NOMO-1 treated with dmso at 0.1 percent for 144 hours (cell line): ENCODE results near the gene CARMIL1.

ENCODE experiments used
- DNase-seq: peaks from one replicate; lab custom pipeline; 2025; ENCODE audit not compliant: unreplicated experiment; lab: John Stamatoyannopoulos, UW

Gene CARMIL1

DNA sequence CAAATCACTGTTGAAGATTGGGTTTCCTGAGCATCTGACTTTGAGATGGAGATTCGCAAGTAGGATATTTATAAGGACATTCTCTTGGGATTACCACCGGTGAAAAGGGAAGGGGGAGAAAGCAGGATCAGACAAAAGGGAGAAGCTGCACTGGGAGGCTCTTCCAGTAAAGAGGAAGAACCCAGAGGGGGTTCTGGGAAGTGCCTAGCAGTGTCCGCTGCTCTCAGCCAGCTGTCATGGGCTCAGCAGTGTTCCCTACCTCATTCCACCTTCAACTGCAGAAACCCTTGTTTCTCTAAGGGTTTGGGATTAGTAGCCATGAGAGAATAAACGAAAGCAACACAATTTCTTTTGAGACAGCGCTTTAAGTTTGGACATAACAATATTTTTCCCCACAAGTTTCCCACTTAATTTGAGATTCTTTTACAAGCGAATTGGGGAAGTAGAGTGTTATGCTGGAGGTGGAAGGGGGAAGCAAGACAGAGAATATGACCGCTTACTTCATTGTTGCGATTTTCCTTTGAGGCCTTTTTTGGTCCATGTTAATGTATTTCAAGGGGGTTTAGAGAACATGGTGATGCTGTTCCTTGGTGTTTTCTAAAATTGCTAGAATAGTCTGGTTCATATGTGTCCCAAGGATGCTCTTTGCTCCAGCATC lies 218.3 kb downstream of the CARMIL1 start:
- no peak for DNase-seq

DNA sequence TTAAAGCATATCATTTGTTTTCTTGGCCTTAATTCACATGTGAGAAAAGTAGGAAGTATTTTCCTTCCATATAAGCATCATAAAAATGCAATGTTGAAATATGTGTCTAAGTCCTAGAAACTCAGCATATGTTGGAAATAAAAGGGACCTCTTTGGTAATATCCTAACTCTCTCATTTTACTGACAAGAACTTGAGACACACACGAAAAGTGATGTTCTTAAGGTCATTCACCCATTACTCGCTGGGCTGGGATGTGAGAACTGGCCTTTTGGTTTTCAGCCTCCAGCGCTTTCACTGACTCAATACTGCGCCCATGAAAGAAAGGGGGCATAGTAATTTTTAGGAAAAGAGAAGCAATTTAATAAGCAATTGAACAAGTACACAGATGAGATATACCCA lies 219.3 kb downstream of the CARMIL1 start:
- no peak for DNase-seq

DNA sequence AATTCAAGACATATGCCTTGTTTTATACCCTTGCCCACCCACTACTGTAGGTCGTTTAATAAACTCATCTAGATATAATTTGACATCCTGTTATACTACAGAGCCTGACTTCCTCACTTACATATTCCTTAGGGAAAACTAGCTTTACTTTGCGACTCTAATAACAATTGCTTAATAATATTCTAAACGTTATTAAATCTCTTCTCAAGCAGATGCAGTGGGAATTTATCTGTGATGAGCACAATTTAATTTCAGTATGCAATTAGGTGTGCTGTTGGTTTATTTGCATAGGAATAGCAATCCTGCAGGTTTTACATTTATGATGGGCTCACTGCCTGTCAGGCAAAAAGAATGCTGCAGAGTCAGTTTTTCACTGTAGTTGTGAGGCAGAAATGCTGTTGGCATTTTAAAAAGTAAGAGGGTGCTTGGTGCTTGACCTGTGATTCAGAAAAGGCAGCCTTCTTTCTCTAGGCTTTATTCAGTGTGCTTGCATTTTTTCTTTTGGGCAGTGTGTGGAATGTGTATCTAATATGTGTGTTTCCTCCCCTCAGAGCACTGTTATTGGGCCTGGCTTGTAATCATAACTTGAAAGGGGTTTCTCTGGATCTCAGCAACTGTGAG lies 220.6 kb downstream of the CARMIL1 start:
- DNase-seq = no peak

DNA sequence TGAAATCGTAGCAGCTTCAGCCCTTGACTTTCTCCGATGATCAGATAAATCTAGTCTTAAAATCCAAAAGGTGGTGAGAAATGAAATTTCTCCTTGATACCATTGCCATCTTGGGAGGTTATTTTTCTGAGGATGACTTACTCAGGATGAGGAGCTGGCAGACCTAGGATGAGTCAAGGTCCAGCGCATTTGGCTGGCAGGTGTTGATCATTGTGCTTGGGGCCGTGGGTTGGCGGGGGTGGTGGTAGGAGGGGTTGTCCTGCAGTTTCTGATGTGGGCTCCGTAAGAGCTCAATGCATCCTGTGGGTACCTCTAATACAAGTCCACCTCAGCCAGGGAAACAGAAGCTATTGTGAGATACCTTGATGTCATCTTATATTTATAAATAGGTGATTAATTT lies 224.5 kb downstream of the CARMIL1 start:
- DNase-seq = no peak

- DNase-seq = no peak
Observed at GRCh38 chr6:25504661-25505060, 225.5 kb downstream of the CARMIL1 start.

DNA sequence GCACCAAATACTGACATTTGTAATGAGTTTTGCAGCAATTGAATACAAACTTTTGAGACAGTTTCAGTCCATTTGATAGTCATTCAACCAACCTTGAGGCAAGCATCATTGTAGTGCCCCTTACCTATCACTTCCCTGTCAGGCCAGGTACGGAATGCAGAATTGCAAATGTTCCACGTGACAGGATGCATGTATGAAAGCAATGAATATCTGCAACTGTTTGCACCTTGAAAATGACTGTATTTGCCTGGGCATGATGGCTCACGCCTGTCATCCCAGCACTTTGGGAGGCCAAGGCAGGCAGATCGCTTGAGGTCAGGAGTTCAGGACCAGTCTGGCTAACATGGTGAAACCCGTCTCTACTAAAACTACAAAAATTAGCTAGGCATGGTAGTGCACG lies 226.8 kb downstream of the CARMIL1 start:
- DNase-seq = no peak

GRCh38 chr6:25508051-25508450 lies 228.9 kb downstream of the CARMIL1 start:
- DNase-seq = no peak

DNA sequence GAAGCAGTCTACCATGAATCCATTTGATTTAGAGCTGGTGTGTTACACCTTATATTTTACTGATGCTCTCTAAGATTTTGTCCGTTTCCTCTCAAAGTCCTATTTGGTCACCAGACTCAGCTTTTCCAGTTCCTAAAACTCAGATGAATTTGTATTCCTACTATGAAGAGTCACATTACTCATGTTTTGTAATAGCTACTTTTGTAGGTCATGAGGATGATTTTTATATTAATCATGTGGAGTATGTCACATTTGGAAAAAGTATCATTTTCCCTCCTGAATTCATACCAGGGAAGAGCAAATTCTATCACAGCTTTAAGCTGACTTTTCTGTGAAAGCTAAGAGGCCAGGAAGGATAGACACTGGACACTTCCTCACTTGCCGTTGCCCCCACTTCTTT lies 232.2 kb downstream of the CARMIL1 start:
- DNase-seq = no peak

DNA sequence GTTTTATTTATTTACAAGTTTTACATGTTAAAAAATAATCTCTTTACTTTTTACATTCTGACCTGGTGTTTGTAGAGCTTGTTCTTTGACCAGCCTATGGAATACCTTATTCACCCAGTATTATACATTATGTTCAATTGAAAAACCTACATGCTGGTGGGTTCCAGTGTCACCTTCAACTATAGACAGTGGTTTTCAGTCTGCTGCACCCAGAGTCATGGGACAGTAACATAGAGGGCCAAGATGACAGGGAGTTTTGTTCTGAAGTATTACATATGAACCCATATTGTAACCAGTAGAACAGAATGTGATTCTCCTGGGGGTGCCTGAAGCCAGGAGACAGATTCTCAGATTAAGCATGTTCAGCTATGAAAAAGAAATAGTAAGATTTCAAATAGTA lies 233.4 kb downstream of the CARMIL1 start:
- DNase-seq = no peak

DNA sequence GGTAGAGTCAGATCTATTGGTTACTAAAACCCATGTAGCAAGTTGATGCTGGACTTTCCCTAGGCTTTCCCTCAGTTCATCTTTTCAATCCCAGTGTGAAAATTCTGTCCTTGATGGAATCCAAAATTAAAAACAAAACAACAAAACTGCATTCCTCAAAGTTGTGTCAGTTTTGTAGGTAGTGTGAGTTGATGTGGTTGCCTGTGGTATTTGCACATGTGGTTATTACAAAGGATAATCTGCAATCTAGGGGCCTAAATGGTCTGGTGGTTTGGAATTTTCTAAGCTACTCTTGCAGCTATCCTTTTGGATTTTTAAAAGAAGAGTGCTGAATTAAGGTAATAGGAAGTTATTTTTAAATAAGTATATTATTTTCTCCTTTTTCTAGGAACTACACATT lies 240.7 kb downstream of the CARMIL1 start:
- DNase-seq = no peak

DNA sequence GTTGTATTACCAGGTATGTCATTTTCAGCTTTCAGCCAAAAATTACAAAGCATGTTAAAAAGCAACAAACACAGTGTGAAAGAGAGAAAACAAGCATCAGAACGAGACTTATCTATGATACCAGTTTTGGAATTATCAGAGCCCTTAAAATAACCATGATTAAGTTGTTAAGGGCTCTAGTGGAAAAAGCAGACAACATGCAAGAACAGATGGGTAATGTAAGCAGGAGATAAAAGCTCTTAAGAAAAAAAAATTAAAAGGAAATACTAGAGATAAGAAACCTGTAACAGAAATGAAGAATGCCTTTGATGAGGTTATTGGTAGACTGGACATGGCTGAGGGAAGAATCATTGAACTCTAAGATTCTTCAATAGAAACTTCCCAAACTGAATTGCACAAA lies 245.4 kb downstream of the CARMIL1 start:
- DNase-seq = no peak

DNA sequence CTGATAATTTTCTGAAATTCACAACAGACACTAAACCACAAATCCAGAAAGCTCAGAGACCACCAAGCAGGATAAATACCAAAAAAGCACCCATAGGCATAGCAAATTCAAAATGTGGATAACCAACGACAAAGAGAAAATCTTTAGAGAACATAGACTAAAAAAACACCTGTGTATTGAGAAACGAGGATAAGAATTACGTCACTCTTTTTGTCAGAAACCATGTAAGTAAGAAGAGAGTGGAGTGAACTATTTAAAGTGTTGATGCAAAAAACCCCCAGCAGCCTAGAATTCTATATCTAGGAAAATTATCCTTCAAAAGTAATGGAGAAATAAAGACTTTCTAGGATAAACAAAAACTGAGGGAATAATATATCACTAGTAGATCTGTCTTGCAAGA lies 245.9 kb downstream of the CARMIL1 start:
- DNase-seq = no peak

DNA sequence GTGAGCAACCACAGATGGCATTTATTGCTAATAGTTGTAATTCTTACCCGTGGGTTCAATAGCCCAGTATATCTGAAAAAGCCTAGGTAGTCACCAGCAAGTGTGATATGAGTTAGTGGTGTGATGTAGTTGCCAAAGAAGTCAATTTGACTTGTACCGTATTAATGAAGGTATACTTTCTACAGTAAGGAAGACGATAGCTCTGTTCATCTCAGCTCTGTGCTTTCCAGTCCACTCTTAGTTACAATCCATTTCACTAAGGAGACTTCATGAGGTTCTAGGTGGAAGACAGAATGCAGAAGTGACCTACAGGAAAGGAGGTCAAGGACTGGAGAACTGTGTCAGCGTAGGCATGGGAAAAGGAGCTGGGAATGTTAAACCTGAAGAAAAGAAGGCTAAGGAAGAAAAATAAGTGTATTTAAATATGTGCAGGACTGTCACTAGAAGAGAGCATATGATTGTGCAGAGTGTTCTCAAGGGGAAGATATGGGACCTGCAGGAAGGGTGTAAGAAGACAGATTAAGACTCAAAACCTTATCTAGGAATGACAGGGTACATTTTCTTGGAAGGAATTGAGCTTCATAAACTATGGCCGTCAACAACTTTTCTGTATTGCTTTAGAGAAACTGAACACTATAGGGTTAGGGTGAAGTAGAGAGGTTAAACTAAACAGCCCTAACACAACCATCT lies 255.9 kb downstream of the CARMIL1 start:
- DNase-seq = no peak

GRCh38 chr6:25535632-25536225 lies 256.6 kb downstream of the CARMIL1 start:
- no peak for DNase-seq

- DNase-seq = no peak
Observed at GRCh38 chr6:25536781-25537180, 257.6 kb downstream of the CARMIL1 start.

- no peak for DNase-seq
Observed at GRCh38 chr6:25537349-25538018, 258.3 kb downstream of the CARMIL1 start.

DNA sequence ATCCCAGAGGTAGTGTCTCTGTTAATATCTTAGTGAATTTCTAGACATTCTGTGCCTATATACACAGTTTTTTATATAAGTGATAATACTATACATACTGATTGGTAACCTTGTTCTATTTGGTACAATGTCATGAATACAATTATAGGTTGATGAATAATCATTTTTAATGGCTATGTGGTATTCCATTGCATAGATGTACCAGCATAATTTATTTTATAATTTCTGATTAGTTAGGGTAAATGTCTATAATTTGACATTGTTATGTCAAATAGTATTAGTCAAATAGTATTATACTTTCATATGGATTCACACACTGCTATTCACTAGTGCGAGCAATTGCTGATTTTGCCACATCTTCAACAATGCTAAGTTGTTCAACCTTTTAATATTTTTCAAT lies 262.1 kb downstream of the CARMIL1 start:
- DNase-seq = no peak

GRCh38 chr6:25542984-25543910 lies 264.1 kb downstream of the CARMIL1 start:
- DNase-seq = no peak

- no peak for DNase-seq
Observed at GRCh38 chr6:25544833-25545232, 265.7 kb downstream of the CARMIL1 start.

DNA sequence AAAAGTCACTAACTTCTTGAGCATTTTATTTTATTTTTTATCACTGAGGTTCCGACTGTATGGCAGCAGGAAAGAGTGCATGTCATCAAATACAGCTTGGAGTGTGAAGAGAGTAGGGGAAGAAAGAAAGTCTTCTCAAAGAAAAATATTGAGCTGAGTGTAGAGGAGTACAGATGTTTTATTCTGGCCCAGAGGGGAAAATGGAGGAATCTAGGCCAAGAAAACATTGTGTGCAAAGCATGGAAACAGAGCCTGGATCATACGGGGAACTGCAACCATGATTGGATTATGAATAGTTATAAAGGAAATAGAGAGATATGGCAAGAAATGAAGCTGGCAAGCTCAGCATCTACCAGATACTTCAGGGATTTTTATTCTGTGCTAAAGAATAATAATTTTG lies 268.6 kb downstream of the CARMIL1 start:
- DNase-seq = no peak

DNA sequence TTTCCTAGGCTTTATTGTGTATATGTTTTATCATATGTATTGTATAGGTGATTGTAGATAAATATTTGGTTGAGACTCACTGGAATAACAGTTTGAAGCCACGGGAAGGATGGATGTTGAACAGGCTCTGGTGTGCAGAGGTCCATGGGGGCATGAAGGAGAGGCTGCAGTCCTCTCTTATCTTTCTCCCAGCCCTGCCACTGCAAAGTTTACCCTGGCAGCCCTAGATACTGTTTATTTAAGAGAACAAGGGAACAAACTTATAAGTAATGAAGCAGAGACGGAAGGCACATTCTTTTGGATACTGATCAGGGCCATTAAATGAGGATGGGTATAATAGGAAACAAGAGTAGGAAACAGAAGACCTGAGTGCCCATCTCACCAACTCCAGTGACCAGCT lies 269.3 kb downstream of the CARMIL1 start:
- no peak for DNase-seq
